Measurements from ENCODE around the gene BAZ1A. TPM values are rescaled to one million over a fixed set of nuclear protein-coding genes. Genes with fewer than 3 reads are reported as not detected.

BAZ1A gene
- 20.9 and 23.1 TPM in 2 replicates for total RNA-seq (2021; fragmentation: NEBNext Ultra II Directional; extraction: Animal tissue kit (Norgen Biotek cat#: 25700))
- 4.1 and 8.0 TPM in 2 replicates for polyA plus RNA-seq (2011; rRNA removed)
- 9.3 TPM for polyA plus RNA-seq (2011; cell fraction: cytosol; rRNA removed)
- 3.9 TPM for polyA plus RNA-seq (2011; cell fraction: nucleus; rRNA removed)
- polyA plus RNA-seq (2012, experiment 1 of 2), result 11.0 to 21.2 TPM (median 13.7 TPM) in 4 replicates
- 1.7 TPM for polyA plus RNA-seq (2012, experiment 2 of 2)
- 44.4 TPM for polyA plus RNA-seq (2013, experiment 1 of 2)
- polyA plus RNA-seq (2013, experiment 2 of 2), result 40.4 TPM
- polyA minus RNA-seq (2011; rRNA and poly(A)+ RNA removed), result 13.4 and 15.5 TPM in 2 replicates
- polyA minus RNA-seq (2011; cell fraction: cytosol; rRNA and poly(A)+ RNA removed), result 11.4 TPM
- 16.8 TPM for polyA minus RNA-seq (2011; cell fraction: nucleus; rRNA and poly(A)+ RNA removed)
- long read RNA-seq, experiment 1, partial matches to known transcripts, result 16 of 18 reads
- long read RNA-seq, experiment 1, other reads (novel, unspliced or antisense), result 2 of 18 reads
- long read RNA-seq, experiment 2, result 0 reads

DNA sequence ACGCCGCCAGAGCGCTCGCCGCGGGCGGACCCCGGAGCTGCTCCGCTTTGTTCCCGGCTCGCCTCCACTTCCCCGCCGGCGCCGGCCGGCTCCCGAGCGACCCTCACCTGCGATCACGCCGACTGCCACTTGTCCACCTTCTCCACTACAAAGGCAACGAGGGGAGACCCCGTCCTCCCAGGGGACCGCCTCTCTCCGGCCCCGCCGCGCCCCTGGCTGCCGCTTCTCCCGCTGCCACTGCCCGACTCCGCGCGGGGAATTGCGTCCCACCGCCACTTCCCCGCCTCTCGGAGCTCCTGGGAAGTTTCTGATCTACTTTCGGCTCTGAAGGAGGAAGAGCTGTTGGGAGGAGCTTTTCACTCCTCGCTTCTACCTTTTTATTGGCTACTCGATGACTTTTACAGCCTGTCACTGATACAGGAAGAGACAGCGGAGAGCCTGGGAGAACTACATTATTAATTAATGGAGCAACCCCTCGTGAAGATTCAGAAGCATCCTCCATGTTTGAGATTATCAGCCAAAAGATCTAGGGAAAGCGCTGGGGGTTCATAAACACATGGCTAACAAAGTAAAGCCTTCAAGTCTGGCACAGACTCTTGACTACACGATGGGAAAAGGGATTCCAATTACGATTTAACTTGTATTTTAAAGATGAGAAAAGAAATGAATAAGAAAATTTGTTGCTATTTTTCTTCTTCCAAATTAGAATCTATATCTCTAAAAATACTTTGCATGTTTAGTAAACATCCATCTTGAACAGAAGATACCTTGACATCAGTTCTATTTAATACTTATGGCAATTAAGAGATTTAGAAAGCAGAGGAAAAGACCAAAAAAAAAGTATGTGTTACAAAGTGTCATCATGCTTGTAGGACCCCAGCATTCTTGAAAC is at the start of gene BAZ1A:
Gene BAZ1A (minus strand): TSS at position 330 of the 892 bp plus-strand sequence. CDS start 756 bp downstream, outside the sequence.
- no peak within 1 kb of the TSS for H2BK120ac ChIP-seq (replicated peaks; ENCODE audit: low read depth, low read length)
- H3K56ac ChIP-seq (replicated peaks; ENCODE audit: insufficient read length, low read depth, low read length), result peak within 1 kb of the TSS; percentile 40
- peaks cover 0 to 4% (median under 1%) of the 10 kb centered on the region in 4 experiments; a peak in 2 of 7 replicates for H3K4me1 ChIP-seq (replicated peaks in 1 of 4; ENCODE audit: control insufficient read depth in 3 of 4, insufficient read depth in 4 of 4, low read length in 3 of 4)
- no peaks in the 10 kb centered on the region for H3K27me3 ChIP-seq (replicated peaks in 1 of 4; ENCODE audit: control insufficient read depth in 3 of 4, extremely low read depth in 1 of 4, insufficient read depth in 3 of 4, low read length in 3 of 4)
- H2BK15ac ChIP-seq (ENCODE audit: low read length), result no peak within 1 kb of the TSS
- no peak within 1 kb of the TSS for H3K23ac ChIP-seq (ENCODE audit: insufficient read length)
- peak within 1 kb of the TSS; percentile 95; the same call in 1 of the 2 replicates for H4K8ac ChIP-seq (ENCODE audit: extremely low read depth, insufficient read depth, low read length)
- H3K79me1 ChIP-seq (ENCODE audit: low read depth, low read length), result no peaks in the 10 kb centered on the region; the same call in 1 of the 2 replicates
- H2AFZ ChIP-seq (ENCODE audit: low read length), result peak within 1 kb of the TSS; percentile 54; the same call in 1 of the 2 replicates
- H3K36me3 ChIP-seq (ENCODE audit: control insufficient read depth in 2 of 4, insufficient read depth in 4 of 4, low read length in 3 of 4), result no peaks in the 10 kb centered on the region
- H3K14ac ChIP-seq (ENCODE audit: insufficient read length), result no peak within 1 kb of the TSS
- H3K4me2 ChIP-seq (ENCODE audit: insufficient read depth in 1 of 2, low read depth in 2 of 2, low read length in 2 of 2), result peak within 1 kb of the TSS; percentile 68 to 96
- peaks cover 0 to 22% of the 10 kb centered on the region in 2 experiments; a peak in 2 of 4 replicates for H3K79me2 ChIP-seq (ENCODE audit: control insufficient read depth in 1 of 2, insufficient read depth in 2 of 2, low read length in 2 of 2)
- peak within 1 kb of the TSS; percentile 61 to 79 (median 72) for H3K9ac ChIP-seq (replicated peaks in 1 of 4; ENCODE audit: extremely low read depth in 1 of 4, low read depth in 3 of 4, low read length in 3 of 4)
- DNase-seq (ENCODE audit: low read depth in 1 of 2, low spot score in 2 of 2) (no peak), FAIRE-seq (peak; percentile 19)
- H4K91ac ChIP-seq (replicated peaks; ENCODE audit: insufficient read length, low read length), result peak within 1 kb of the TSS; percentile 14
- H4K5ac ChIP-seq (ENCODE audit: insufficient read length, low read depth, low read length), result no peak within 1 kb of the TSS
- ChIA-PET POLR2A (ENCODE audit: partially characterized antibody) (interaction anchor here (1.0 to 2.9 kb wide), 12 partner anchors 9 to 245 kb away, joined by 3 to 14 read pairs (median 4); partner anchors contain the start of genes FAM177A1 and SRP54), CTCF (ENCODE audit: partially characterized antibody) (interaction anchor here (0.9 to 1.5 kb wide), 4 partner anchors 14 to 202 kb away, joined by 3 to 6 read pairs (median 3); no protein-coding TSS in a partner anchor)
- H4K20me1 ChIP-seq (replicated peaks in 1 of 2; ENCODE audit: control insufficient read depth in 1 of 2, insufficient read depth in 2 of 2, low read length in 2 of 2), result no peaks in the 10 kb centered on the region
- no peak within 1 kb of the TSS for H3K4ac ChIP-seq (replicated peaks; ENCODE audit: insufficient read length, low read depth, low read length)
- H2BK5ac ChIP-seq (ENCODE audit: low read depth, low read length), result no peak within 1 kb of the TSS; the same call in 1 of the 2 replicates
- 3% methylated on average over 21 of the region's 46 CpGs; no CpG with 5 or more reads in 1 of the 2 experiments for WGBS, 2 experiments (ENCODE audit: extremely low coverage in 1 of 2, insufficient coverage in 1 of 2, insufficient read length in 1 of 2, insufficient replicate concordance in 2 of 2, low coverage in 1 of 2, low lambda C conversion rate in 2 of 2, missing lambda C conversion rate in 1 of 2)
- H3K9me3 ChIP-seq (ENCODE audit: insufficient read depth in 2 of 2, low read depth in 1 of 2, low read length in 1 of 2), result no peaks in the 10 kb centered on the region
- H2AK5ac ChIP-seq (ENCODE audit: low read depth, low read length), result no peak within 1 kb of the TSS
- peaks cover 4% of the 10 kb centered on the region; the same call in 1 of the 2 replicates for H3K23me2 ChIP-seq (ENCODE audit: low read depth, low read length)
- H3K18ac ChIP-seq (ENCODE audit: extremely low read depth, low read length), result peak within 1 kb of the TSS; percentile 89; the same call in 1 of the 2 replicates
- no peak within 1 kb of the TSS for H2BK12ac ChIP-seq (ENCODE audit: low read depth, low read length)
- peak within 1 kb of the TSS; percentile 45; the same call in 1 of the 2 replicates for H3K27ac ChIP-seq (ENCODE audit: low read depth, low read length)
- peak within 1 kb of the TSS; percentile 72 to 85 (median 77) for H3K4me3 ChIP-seq (ENCODE audit: extremely low read depth in 1 of 4, insufficient read depth in 2 of 4, low read depth in 3 of 4, low read length in 4 of 4)
- no peak within 1 kb of the TSS for H2BK20ac ChIP-seq (ENCODE audit: low read length)
- TF ChIP-seq KDM5A (IDR thresholded peaks at IDR 0.05; ENCODE audit: low read length) (no peak), ASH2L (IDR thresholded peaks at IDR 0.05; ENCODE audit: low read length) (peak; percentile 24), SP4 (IDR thresholded peaks at IDR 0.05; ENCODE audit: low read length) (no peak), HDAC2 (IDR thresholded peaks at IDR 0.05; ENCODE audit: borderline replicate concordance in 1 of 2, low read depth in 2 of 2, low read length in 2 of 2) (peak in 1 of 2 experiments; percentile 72; a peak in 2 of 4 replicates), ZNF274 (IDR thresholded peaks at IDR 0.05; ENCODE audit: borderline replicate concordance, extremely low read depth, low read length) (no peak)
- TF ChIP-seq, protein P1, sequence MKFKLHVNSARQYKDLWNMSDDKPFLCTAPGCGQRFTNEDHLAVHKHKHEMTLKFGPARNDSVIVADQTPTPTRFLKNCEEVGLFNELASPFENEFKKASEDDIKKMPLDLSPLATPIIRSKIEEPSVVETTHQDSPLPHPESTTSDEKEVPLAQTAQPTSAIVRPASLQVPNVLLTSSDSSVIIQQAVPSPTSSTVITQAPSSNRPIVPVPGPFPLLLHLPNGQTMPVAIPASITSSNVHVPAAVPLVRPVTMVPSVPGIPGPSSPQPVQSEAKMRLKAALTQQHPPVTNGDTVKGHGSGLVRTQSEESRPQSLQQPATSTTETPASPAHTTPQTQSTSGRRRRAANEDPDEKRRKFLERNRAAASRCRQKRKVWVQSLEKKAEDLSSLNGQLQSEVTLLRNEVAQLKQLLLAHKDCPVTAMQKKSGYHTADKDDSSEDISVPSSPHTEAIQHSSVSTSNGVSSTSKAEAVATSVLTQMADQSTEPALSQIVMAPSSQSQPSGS (IDR thresholded peaks at IDR 0.05; ENCODE audit: low read length), result no peak
